DMS114 treated with DMSO at 0.1 percent for 48 hours (cell line): ENCODE data around the gene GPC5.
"Not testable (repeated sequence)": the region's sequence is repeated elsewhere in the genome, so short reads cannot be mapped to it uniquely, and the experiment has no call there.

Source experiments
- DNase-seq: peaks from one replicate; lab custom pipeline; 2025; ENCODE audit not compliant: unreplicated experiment; lab: John Stamatoyannopoulos, UW

GPC5 gene

DNA sequence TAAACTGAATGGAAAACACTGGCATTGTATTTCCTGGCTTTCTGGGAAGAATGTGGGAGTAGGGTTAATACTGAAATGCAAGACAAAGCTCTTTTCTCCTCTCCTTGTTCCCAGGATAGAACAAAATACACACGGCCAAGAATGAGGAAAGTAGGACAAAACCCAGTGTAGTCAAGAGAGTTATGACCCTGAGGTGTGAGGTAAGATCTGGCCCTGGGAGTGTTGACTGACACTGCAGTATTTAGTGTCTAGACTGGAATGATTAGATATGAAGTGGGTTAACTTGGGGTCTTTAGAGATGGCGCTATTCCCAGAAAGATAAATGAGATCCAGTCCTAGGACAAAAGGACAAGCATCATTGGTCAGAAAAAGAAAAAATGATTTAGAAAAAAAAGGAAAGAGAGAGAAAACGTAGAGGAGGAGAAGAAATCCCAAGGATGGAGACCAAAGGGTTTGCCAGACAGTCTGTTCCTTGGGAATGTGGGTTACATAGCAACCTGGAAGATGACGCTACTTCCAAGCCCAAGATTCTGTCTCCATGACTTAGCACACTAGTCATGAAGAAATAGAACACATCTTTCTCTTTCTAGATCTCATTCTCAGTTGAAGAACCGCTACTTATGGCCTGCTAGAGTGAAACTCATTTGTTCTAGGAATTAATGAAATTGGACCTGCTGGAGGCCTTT lies 1284.6 kb downstream of the GPC5 start:
- DNase-seq, result no peak

DNA sequence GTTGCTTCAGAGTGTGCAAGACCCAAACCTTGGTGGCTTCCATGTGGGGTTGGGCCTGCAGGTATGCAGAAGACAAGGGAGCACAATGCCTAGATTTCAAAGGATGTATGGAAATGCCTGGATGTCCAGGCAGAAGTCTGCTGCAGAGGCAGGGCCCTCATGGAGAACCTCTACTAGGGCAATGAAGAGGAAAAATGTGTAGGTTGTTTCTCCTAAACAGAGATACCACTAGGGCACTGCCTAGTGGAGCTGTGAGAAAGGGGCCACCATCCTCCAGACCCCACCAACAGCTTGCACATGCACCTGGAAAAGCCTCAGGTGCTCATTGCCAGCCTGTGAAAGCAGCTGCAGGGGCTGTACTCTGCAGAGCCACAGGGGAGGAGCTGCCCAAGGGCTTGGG lies 1295.6 kb downstream of the GPC5 start:
- no peak for DNase-seq

DNA sequence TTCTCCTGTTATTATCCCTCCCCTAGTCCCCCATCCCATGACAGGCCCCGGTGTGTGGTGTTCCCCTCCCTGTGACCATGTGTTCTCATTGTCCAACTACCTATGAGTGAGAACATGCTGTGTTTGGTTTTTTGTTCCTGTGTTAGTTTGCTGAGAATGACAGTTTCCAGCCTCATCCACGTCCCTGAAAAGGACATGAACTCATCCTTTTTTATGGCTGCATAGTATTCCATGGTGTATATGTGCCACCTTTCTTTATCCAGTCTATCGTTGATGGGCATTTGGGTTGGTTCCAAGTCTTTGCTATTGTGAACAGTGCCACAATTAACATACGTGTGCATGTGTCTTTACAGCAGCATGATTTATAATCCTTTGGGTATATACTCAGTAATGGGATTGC lies 1297.4 kb downstream of the GPC5 start:
- DNase-seq, result not testable (repeated sequence)

GRCh38 chr13:92716749-92717148 lies 1318.3 kb downstream of the GPC5 start:
- no peak for DNase-seq

DNA sequence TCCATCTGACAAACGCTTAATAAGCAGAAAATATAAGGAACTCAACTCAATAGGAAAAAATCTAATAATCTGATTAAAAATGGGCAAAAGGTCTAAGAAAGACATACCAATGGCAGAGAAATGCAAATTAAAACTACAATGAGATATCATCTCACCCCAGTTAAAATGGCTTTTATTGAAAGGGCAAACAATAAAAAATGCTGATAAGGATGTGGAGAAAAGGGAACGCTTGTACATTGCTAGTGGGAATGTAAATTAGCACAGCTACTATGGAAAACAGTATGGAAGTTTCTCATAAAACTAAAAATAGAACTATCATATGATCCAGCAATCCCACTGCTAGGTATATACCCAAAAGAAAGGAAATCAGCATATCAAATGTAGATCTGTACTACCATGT lies 1319.4 kb downstream of the GPC5 start:
- no peak for DNase-seq

DNA sequence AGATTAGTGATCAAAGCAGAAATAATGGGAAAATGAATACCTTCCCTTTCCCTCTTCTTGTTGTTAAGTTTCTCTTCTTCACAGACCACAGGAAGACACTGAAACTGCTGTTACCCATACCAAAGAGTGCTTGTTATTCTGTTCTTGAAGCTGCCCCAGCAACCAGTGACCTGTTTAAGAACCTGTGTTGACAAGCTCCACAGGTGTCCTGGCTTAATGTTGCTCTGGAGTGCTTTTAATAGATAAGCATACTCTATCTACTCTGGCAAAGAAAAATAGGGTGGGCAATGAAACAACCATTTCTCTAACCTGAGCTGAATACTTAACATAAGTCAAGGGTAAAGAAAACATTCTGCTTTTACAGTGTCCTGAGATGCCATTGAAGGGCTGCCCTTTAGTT lies 1321.4 kb downstream of the GPC5 start:
- DNase-seq, result no peak

GRCh38 chr13:92721620-92722019 lies 1323.2 kb downstream of the GPC5 start:
- DNase-seq, result no peak

DNA sequence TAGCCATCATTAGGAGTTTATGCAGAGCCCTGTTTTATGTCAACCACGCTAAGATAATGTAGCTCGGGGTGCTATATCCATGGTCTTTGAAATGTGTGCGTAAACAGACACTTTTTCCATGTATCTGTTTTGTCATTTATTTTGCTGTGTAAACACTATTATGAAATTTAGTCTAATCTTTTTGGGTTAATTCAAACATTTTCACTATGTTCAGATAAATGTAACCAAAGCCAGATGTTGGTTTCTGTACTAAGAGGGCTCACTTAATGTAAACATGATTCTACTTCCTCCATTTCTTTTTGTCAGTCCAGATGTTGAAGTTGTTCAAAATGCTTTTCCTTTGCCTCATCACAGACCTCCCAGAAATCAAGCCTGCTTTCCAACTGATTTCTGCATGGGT lies 1328.7 kb downstream of the GPC5 start:
- DNase-seq, result no peak

- DNase-seq, result no peak
Measured at GRCh38 chr13:92734068-92734467, 1335.6 kb downstream of the GPC5 start.

GRCh38 chr13:92734545-92734944 lies 1336.1 kb downstream of the GPC5 start:
- DNase-seq, result no peak

DNA sequence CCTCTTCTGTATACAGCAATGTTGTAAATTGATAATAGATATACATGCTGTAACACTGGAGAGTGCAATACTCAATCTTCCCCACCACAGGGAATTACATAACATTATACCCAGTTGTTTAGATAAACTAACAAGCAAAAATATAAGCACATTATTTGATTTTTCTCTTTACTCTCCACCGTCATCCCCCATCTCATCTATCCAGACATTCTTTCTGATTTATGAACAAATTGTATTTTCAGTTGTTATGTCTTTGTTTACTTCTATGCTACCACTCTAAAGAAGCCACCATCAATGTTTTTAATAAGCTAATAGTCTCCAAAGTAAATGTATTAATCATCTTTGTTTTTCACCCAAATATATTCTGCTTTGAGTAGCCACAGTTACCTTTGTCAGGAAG lies 1337.5 kb downstream of the GPC5 start:
- no peak for DNase-seq

- no peak for DNase-seq
Measured at GRCh38 chr13:92739306-92739818, 1340.9 kb downstream of the GPC5 start.

DNA sequence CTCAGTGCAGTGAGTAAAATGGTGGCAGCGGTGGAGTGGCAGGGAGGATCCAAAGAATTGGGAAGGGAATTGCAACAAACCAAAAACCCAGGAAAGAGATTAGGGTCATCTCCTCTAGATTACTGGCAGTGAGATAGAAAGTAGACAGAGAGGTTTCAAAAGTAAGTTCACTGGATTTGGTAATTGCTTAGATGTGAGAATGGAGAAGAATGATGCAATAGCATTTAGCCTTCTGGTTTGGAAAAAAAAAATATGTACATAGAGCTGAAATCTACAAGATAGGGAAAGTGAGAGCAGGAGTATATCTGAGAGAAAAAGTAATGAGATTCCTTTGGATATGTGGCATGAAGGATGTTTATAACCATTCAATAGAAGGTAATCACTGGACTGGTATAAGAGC lies 1345.6 kb downstream of the GPC5 start:
- DNase-seq, result no peak

DNA sequence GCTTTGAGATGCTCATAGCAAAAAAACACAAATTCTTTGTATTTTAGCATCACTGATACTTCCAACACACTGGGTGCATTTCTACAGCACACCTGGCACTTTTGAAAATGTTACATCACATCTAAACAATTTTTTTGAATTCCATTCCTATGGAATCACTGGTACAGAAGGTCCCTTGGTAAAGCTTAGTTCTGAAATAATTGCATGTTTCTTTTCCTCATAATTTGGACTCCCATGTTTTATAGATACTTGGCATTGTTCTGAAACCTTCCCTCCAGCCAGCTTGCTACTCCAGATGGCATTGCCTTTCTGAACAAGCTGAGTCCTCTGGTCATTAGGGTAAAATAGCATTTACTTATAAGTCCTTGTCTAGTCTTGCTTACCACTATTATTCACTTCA lies 1346.8 kb downstream of the GPC5 start:
- DNase-seq, result no peak

GRCh38 chr13:92752705-92753104 lies 1354.3 kb downstream of the GPC5 start:
- not testable (repeated sequence) for DNase-seq

DNA sequence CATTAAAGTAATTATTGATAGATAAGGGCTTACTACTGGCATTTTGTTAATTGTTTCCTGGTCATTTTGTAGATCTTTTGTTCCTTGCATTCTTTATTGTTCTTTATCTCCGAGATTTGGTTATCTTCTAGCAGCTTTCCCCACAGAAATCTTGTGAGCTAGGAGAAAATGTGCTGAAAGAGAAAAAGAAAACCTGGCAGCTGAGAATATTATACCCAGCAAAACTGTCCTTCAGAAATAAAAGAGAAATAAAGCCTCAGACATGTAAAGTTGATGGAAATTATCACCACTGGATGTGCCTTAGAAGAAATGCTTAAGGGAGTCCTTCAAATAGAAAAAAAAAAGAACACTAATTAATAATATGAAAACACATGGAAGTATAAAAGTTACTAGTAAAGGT lies 1363.3 kb downstream of the GPC5 start:
- DNase-seq, result no peak

- DNase-seq, result no peak
Measured at GRCh38 chr13:92767468-92767867, 1369.0 kb downstream of the GPC5 start.

GRCh38 chr13:92768602-92769001 lies 1370.2 kb downstream of the GPC5 start:
- DNase-seq, result no peak

DNA sequence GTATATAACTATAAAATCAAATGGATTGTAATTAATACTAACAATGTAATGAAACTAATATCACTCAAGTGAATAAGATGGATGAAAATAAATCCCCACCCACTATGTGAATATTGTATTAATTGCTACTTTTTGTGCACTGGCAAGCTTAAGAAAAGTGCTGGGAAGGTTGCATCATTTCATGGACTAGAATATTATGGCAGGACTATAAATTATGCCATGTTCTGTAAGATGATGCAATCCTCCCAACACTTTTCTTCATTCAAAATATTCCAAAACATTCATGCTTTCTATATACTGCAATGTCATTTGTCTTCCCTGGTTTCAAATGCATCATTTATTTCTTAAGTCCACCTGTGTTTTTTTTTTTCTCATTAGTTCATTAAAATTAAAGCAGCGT lies 1370.6 kb downstream of the GPC5 start:
- DNase-seq, result no peak

DNA sequence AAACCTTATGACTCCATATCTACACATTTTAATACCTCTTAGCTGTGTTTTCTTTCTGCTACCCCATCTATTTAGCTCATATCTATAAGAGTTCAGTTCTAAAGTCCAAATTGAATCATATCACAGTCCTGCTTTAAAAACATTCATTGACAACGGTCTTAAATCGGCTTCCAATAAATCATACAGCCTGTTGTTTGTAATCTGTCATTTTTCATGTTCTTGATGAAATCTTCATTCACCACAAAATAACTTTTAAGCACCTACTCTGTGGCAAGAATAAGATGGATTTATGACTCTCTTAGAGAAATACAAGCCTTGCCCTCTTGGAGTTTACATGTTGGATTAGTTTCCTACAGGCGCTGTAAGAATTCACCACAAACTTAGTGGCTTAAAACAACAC lies 1377.2 kb downstream of the GPC5 start:
- DNase-seq, result no peak

DNA sequence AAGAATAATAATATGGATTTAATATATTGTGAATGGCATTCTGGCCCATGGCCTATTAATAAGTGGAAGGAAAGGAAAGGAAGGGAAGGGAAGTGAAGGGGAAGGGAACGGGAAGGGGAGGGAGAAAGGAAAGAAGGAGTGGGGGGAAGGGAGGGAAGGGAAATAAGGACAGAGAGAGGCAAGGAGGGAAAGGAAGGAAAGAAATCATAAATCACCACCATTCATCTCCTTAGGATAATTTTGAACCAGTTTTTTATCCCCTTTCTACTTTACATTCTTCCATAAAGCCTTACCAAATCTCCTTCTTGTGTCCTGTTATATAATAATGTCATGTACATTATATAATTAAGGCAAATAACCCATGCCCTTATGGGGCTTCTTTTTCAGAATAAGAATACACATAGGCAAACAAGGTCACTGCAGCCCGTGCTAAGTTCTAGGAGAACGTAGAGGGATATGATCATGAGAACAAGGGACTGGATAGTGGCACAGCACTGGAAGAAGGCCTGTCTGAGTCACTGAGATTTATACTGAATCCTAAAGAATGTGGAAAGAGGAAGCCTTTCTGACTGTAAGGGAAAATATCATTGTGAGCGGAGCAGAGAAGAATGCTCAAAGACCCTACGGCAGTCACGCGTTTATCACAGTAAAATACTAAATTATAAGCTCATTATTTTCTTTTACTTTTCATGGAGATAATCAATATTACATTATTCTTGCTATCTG lies 1383.7 kb downstream of the GPC5 start:
- DNase-seq, result no peak

- no peak for DNase-seq
Measured at GRCh38 chr13:92802776-92803175, 1404.4 kb downstream of the GPC5 start.

DNA sequence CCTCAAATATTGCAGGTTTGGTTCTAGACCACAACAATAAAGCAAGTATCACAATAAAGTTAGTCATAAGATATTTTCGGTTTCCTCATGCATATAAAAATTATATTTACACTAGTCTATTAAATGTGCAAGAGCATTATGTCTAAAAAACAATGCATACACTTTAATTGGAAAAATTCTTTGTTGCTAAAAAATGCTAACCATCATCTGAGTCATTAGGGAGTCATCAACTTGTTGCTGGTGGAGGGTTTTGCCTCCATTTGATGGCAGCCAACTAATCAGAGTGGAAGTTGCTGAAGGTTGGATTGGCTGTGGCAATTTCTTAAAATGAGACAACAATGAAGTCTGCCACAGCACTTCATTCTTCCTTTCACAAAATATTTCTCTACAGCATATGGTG lies 1405.9 kb downstream of the GPC5 start:
- DNase-seq, result no peak
